HG02678 (cell line): ENCODE data around the gene CPLX4.

Experiments
- ATAC-seq: cut with Tn5 transposase; IDR thresholded peaks from one replicate; pipeline ENCODE4 v1.9.1; 2021; ENCODE audit warnings: mild to moderate bottlenecking, moderate library complexity; ENCODE audit not compliant: unreplicated experiment

Gene CPLX4, protein sequence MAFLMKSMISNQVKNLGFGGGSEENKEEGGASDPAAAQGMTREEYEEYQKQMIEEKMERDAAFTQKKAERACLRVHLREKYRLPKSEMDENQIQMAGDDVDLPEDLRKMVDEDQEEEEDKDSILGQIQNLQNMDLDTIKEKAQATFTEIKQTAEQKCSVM

DNA sequence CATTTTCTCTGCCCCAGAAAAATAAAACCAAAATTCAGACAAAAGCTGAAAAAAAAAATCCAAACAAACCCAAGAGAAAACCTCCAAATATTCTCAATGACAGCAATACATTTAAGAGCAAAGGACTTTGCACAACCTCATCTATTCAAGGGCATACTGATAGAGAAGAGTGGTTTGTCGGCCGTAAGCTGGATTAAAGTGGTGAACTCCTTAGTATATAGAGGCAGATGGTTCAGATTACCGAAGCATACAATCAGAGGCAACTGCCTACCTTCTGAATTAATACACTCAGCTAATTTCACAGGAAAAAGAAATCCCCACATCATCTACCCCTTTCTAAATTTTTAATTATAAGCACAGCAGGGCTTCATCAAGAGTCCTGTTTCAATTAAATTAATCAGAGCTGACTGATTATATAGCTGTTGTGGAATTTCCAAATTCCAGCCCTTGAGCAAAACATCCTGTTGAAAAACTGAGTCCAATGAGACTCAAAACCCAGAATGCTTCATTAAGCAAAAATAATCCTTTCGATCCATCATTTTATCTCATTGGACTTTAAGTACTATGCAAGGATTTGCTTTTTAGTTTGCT lies at the start of gene CPLX4:
Gene CPLX4 (minus strand): TSS at position 190 of the 591 bp plus-strand sequence. CDS start 187 bp downstream, at position 3.
- ATAC-seq = no peak

DNA sequence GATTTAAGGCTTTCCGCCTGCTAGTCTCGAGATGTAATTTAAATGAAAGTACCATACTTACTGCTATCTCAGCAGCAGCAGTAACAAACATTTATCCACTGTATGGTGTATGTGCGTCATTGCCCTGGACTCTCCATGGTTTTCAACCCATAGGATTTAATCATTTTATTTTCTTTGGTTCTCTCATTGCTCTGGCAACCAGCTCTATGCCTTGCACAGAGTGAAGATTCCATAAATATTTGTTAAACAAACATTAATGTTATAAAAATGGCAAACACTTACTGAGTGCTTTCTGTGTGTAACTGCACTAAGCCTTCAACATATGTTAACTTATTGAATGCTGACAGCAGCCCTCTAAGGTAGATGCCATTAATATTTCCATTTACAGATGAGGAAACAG lies 41.9 kb upstream of the CPLX4 start:
- ATAC-seq = no peak

DNA sequence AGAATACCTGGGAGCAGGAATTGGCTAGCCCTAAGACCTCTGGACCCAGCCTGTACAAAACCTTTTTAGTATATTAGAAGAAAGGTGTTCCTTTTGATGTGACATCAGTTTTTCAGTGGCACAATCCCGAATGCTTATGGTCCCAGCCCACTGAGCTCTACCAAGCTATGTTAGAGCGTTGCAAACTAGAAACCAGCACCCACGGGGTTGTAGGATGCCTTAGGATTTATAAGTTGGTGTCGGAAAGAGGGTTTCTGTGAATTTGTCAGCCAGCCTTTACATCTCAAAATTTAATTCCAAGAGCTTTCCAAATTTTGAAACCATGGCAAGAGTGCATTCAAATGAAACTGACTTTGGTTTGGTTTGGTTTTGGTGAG lies 41.1 kb upstream of the CPLX4 start:
- ATAC-seq = peak; percentile 7

DNA sequence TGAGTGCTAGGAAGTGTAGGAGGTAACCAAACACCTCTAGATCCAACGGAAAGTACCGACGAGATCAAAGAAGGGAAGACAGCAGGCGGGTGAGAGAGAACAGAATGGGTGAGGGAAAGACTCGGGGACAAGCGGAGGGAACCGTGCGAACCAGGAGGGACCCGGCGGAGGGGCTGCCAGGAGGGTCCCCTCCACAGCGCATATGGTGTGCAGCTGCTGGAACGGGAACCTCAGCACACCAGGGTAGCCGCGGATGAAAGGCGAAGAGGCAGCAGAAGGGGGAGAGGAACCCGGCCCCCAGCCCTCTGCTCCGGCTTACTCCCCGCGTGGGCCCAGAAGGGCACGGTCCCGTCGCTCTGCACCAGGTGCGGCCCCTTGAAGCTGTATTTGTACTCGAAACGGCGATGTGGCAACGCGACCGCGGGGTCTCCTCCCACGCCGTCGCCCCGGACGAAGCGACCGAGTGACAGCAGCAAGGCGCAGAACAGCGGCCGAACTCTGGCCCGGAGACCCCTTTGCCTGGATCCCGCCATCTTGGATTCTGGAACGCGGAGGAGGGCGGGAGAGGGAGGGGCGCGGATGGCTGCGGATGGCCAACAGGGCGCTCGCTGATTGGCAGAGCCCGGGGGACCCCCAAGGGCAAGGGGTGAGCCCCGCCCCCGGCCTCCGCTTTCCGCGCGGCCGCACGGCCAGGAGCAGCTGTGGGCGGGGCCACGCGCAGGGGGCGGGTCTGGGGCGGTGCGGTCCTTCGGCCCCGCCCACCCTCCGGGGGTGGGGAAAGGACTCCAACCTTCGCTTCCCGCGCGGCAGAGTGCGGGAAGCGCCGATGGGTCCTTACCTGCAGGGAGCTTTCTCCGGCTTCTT lies 40.5 kb upstream of the CPLX4 start, which contains the start of gene LMAN1:
Gene LMAN1 (minus strand): TSS at position 554 of the 864 bp plus-strand sequence. CDS start 21 bp downstream, at position 533.
- ATAC-seq = peak; percentile 97

DNA sequence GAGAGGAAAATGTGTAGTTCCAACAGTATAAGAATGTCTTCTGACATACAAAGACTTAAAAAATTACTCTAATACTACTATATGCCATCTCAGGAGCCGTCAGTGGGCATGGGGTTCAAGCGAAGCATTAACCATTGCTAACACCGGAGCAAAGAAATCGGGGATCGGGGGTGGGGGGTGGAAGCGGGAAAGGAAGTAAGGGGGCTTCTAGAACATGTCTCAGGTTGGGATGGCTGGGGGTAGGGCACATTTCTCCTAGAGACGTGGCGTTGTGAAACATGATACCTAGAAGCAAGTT lies 39.9 kb upstream of the CPLX4 start:
- ATAC-seq = no peak

DNA sequence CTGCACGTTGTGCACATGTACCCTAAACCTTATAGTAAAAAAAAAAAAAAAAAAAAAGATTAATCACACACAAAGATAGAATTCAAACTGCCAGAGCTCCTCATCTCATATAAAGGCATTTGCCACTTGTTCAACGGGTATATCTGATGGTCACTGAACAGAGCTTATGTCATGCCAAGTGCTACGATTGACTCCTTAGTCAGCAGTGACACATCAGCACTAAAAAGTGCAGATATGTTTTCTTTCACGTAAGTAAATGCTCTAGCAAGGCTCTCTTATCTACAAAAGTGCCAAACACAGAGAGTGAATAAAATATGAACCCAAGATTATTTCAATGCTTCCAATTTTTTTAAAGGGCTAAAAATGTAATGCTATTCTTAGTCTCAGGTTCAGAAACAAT lies 39.5 kb upstream of the CPLX4 start:
- ATAC-seq = no peak

DNA sequence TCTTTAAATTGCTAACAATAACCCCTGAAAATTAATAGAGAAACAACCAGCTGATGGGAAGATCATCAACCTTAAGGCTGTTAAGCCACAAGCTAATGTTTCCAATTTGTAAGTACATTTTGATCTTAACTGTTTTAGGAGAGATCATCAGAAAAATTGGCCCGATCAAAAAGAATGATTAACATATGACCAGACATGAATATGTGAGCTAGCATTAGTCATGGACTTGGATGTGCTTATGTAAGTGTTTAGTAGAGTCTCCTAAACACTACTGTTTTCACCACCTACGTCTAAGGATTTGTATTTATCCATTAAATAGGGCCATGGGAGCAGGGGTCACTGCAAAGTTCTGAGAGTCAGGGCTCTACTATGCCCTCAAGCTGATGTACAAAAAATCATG lies 36.3 kb upstream of the CPLX4 start:
- ATAC-seq = no peak

DNA sequence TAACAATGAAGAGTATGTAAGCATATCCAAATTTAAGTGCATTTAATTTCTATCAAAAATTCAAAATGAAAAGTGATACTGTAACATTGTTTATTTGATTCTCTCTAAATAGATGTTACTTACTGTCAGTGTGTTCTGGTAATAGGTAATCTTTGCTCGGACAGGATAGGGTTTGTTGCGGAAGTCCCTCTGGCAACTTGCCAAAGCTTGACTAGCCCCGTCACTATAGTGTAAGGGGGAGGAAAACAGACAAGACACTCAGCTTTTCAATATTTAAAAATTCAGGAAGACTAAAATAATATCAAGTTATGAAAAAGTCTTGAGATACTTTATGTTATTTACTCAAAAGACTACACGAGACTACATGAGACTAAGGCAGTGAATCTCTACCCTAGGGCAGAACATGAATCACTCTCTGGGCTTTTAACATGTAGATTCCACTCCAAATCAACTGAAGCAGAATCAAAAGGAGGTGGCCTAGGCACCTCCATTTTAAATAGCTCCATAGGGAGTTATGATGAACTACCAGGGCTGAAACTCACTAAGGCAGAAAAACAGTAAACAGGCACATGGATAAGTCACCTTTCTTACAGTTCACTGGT lies 34.7 kb upstream of the CPLX4 start:
- no peak for ATAC-seq

DNA sequence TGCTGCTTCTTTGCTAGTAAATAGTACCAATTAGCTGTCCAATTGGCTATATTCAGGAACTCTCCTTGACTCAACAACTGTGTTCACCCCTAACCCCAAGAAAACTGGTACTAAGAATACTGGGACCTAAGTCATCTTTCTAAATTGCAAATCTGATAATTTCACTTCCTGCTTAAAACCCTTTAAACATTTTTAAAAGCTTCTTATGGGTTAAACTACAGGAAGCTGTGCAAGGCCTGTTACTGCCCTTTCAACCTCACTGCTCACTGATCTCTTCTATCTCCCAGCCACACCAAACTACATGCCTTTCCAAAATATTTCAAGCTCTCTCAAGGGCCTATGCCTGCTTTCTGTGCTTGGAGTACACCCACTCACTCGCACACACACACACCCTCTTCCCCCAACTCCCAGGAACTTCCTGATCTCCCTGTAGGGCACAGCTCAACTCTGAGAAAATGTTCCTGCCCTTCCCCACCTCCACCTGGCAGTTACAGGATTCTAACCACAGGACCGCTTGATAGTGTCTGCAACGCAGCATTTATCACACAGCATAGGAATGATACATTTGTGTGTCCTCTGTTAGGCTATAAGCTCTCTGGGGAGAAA lies 33.9 kb upstream of the CPLX4 start:
- no peak for ATAC-seq

DNA sequence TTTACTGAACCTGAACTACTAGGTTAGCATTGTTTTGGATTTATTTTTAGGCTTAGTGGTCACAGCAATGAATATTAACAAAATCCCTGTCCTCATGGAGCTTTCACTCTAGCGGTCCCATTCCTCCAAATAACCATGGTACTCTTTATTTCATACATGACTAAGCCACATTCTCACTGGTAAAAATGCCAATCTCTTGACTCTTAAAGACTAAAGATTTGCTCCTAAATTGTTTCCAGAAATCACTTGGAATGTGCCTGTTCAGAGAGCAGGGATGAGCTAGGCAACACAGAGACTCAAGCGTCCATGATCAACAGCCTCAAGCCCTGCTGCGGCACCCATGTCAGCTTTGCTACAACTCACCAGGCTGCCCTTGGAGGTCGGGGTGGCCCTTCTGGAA lies 27.1 kb upstream of the CPLX4 start:
- no peak for ATAC-seq

DNA sequence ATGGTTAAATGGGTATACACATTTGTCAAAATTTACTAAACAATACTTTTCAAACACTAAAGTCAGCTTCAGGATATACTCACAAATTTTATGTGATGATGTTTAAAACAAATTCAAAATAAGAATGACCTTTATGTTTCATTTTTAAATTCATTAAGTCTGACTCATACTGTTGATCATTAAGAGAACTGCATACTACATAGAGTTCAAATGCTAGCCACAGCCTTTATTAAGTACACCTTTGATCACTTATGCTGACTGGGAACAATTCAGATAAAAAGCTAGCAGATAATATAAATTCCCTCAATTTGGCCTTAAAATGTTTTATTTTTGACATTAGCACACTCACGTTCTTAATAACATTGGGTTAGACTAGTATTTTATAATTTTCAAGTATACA lies 26.5 kb upstream of the CPLX4 start:
- ATAC-seq = no peak

DNA sequence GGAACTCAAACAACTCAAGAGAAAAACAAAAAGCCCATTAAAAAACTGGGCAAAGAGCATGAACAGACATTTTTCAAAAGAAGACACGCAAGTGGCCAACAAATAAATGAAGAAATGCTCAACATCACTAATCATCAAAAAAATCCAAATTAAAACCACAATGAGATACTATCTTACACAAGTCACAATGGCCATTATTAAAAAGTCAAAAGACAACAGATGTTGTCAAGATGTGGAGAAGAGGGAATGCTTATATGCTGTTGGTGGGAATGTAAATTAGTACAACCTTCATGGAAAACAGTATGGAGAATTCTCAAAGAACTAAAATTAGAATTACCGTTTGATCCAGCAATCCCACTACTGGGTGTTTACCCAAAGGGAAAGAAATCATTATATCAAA lies 25.5 kb upstream of the CPLX4 start:
- no peak for ATAC-seq

DNA sequence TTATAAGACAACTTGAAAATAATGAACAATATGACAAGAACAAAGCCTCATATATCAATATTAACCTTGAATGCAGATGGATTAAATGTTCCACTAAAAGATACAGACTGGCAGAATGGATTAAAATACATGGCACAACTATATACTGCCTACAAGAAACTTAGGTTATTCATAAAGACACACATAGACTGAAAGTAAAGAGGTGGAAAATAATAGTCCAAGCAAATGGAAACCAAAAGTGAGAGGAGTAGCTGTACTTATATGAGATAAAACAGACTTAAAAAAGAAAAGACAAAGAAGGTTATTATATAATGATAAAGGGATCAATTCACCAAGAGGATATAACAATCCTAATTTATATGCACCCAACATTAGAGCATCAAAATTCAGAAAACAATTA lies 22.4 kb upstream of the CPLX4 start:
- no peak for ATAC-seq

DNA sequence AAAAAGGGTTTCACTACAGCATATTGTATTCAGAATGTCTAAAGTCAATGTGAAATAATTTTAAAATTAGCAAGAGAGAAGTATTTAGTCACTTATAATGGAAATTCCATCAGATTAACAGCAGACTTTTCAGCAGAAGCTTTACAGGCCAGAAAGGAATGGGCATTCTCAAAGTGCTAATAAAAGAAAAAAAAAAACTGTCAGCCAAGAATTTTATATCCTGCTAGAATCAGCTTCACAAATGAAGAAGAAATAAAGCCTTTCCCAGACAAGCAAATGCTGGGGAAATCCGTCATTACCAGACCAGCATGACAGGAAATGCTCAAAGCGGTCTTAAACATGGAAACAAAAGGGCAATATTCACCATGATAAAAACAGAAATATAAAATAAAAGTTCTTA lies 21.9 kb upstream of the CPLX4 start:
- no peak for ATAC-seq

DNA sequence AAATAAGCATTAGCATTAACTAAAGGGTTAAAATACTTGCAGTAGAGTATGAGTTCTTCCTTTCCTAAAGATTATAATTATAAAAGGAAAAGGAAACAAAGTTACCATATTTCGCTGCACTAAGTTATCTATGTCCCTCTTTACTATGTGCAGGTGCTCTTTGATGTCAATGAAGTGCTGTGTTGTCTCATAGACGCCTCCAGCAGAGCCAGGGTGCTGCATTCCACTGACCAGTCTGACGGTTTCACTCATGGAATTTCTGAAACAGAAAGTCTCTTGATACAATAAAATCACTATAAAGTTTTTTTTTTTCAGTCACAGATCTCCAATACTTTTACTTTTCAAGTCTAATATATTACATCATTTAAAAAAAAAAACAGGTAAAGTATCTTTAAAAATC lies 14.5 kb upstream of the CPLX4 start:
- no peak for ATAC-seq

DNA sequence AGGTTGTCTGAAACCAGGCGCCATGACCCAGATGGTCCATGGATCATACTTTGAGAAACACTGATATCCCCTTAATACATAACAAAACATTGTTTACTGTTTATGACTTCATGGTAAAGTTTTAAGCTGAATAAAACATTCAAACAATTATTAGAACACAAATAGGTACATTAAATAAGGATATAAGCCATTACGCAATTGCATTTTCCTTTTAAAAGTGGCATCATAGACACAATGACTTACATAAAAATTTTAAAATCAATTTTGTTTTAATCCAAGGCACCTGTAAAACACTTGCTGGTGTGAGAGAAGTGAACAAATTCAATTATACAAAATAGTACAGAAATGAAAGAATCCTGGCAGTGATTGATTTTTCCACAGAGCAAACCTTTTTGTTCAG lies 10.2 kb upstream of the CPLX4 start:
- ATAC-seq = no peak

DNA sequence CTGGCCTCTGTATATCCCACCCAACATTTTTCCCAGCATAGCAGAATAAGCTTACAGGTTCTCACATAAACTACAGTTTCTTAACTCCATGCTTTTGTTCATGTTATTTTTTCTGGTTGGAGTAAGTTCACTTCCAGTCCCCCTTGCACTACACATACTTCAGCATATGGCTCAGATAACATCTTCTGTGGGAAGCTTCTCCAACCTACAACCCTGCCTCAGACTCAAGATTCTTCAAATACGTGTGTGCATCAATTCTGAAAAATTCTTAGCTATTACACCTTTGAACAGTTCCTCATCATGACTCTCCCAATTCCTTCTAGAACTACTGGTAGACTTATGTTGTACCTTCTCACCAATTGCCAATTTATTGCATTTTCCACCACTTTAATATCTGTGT lies 7.5 kb upstream of the CPLX4 start:
- no peak for ATAC-seq

DNA sequence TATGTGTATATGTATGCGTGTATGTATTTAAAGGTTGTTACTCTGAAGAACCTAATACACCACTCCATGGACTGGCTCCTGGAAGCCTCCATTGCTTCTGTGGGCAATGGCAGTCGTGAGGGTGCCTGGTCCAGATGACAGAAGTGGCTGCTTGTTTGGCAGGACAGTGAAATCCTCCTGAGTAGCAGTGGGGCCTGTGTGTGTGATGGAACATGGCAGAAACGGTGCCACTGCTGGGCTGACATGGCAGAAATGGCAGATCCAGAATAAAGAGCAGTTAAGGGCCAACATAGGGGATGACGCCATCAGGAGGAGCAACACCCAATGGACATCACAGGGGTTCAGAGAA lies 6.1 kb upstream of the CPLX4 start:
- ATAC-seq = no peak

DNA sequence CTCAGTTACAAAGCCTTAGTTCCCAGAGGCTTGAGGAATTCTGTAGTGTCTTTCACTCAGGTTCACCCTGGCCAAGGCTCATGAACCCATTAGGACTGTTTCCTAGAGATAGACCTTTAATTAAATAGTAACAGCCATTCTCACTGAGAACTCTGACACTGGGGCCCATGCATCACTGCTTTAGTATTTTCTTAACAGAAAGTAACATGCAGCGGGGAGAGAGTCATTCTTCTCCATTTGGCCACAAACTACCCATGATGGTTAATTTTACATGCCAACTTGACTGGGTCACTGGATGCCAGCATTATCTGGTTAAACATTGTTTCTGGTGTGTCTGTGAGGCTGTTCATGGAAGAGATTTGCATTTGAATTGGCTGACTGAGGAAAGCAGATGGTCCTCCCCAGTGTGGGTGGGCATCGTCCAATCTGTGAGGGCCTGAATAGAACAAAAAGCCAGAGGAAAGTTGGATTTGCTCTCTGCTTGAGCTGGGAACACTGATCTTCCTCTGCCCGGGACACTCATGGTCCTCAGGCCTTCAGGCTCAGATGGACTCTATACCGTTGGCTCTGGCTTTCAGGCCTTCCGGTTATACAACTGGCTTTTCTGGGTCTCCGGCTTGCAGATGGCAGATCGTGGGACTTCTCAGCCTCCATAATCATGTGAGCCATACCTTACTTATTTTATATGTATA lies 5.6 kb upstream of the CPLX4 start:
- ATAC-seq = no peak

DNA sequence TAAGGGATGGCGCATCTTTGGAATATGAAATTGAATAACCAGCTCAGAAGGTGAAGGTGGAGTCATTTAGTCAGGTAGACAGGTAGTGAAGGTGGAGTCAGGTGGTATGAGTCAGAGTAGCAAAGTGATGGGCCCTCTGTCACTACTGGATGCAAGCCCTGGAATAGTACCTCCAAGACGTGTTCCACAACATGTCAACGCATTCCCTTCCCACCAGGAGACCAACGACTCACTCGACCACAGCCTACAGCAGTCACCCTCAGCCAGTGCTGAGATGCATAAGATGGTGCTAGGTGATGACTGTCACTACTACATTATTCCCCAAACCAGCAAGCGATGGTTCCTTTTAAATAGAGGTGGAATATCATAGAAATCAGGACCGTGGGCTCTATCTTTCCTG lies 6.8 kb downstream of the CPLX4 start:
- no peak for ATAC-seq

DNA sequence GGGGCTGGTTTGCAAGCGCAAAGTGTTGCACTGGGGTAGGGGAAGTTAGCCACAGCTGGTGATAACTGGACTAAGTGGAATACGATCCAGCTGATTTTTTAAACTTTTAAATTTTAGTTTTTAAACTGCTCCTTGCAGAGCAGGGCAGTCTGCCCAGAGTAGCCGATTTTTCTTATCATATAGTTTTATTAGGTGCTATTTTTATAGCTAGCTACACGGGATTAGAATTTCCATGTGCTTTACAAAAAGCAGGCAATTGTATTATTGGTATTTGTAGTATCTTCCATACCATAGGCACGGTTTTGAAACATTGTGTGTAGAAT lies 9.6 kb downstream of the CPLX4 start:
- no peak for ATAC-seq
